WI38 (cell line): ENCODE data around the gene ZNF581.

ENCODE experiments used
- H3K4me3 ChIP-seq: 2 replicates; pipeline ENCODE4 v1.5.1; 2011; ENCODE audit warnings: low read depth, mild to moderate bottlenecking, control low read depth, low read length
- TF ChIP-seq, protein P1 (sequence below): IDR thresholded peaks from 2 replicates; pipeline ENCODE4 v1.5.1; 2012; ENCODE audit warnings: low read depth, mild to moderate bottlenecking, control low read depth, low read length

Gene ZNF581

DNA sequence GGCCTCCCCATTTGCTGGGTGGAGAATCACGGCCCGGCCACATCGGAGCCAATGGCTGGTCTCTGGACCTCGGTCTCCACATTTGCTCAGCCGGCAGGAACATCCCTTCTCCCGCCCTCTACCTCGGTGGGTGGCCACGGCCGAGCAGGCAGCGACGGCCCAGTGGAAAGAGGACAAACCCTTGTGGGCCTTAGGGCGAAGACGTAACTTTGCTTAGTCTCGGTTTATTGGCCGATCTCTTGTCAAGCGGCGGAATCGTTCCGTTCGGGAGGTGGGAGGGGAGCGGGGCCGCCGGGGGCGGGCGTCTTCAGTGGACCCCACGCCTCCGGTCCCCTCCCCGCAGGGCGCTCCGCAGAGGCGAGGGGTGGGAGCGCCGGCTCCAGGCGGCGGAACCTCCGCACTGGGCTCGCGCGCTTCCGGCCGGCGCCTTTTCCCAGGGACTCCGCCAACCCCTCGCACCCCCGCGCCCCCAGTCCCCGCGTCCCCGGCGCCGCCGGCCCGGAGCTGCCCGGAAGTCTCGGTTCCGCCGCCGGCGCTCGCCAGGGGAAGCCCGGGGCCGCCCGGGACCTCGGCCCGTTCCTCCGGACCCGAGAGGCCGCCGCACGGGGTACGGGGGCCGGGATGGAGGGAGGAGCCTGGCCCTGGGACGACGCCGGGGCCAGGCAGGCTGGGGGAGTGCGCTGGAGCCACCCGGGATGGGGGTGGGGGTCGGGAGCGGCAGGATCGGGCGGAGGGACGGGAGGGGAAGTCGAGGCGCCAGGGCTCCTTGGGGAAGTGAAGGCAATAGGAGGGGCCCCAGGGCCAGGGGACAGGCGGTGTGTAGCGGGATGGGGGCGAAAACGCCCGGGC is 2.6 kb upstream of the ZNF581 start, which contains the start of gene ZNF580:
TSS of gene ZNF580 (plus strand) at position 426 of the 849 bp plus-strand sequence. CDS start 1,507 bp downstream, outside the sequence.
- peak within 1 kb of the TSS; percentile 83 for H3K4me3 ChIP-seq
- TF ChIP-seq, protein P1, sequence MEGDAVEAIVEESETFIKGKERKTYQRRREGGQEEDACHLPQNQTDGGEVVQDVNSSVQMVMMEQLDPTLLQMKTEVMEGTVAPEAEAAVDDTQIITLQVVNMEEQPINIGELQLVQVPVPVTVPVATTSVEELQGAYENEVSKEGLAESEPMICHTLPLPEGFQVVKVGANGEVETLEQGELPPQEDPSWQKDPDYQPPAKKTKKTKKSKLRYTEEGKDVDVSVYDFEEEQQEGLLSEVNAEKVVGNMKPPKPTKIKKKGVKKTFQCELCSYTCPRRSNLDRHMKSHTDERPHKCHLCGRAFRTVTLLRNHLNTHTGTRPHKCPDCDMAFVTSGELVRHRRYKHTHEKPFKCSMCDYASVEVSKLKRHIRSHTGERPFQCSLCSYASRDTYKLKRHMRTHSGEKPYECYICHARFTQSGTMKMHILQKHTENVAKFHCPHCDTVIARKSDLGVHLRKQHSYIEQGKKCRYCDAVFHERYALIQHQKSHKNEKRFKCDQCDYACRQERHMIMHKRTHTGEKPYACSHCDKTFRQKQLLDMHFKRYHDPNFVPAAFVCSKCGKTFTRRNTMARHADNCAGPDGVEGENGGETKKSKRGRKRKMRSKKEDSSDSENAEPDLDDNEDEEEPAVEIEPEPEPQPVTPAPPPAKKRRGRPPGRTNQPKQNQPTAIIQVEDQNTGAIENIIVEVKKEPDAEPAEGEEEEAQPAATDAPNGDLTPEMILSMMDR, result no peak

DNA sequence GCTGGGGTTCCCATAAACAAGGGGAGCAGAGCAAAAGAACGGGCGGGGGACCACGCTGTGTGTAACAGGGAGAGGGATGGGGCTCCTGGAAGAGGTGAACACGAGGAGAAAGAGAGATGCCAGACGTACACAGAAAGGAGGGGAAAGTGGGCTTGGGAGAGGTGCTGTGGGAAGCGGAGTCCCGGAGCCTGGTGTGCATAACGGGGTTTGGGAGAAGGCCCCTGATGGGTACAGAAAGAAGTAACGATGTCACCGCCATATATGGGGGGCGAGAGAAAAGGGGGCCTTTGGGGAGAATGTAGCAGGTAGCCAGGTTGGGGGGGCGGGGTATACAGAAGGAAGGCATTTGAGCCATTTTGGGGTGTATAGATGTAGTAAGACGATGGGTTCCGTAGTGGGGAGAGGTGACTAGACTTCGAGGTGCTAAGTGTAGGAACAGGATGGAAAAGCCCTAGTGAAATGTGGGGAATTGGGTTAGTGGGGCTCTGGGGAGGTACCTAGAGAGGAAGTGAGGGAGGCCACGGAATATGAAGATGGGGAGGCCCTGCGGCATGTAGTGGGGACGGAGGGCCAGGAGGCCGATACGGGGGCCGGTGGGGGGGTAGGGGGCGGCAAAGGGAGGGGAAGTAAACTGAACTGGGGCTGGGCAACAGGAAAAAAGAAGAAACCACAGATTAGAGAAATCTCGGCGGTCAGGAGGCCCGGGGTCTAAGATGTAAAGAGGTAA is 1.9 kb upstream of the ZNF581 start:
- peak overlapping the region; percentile 83 for H3K4me3 ChIP-seq
- TF ChIP-seq, protein P1, result no peak

DNA sequence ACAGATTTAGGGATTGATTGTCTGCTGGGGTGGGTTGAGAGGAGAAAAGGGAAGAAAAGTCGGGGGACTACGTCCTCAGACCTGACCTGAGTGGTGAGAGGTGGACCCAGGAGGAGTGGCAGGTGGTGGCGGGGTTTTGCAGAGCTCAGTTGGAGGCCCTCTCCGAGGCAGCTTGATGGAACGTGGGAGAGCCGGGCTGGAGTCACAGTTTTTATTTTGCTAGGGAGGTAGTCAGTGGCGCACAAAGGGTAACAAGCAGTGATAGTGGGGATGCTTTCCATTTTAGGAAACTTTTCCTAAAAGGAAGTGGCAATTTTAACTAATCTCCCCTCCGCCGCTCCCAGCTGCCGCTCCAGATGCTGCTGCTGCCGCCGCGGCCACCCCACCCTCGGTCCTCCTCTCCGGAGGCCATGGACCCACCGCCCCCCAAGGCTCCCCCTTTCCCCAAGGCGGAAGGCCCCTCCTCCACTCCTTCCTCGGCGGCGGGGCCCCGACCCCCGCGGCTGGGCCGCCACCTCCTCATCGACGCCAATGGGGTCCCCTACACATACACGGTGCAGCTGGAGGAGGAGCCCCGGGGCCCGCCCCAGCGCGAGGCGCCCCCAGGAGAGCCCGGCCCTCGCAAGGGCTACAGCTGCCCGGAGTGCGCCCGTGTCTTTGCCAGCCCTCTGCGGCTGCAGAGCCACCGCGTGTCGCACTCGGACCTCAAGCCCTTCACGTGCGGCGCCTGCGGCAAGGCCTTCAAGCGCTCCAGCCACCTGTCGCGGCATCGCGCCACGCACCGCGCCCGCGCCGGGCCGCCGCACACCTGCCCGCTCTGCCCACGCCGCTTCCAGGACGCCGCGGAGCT is 1.1 kb upstream of the ZNF581 start:
- H3K4me3 ChIP-seq, result peak overlapping the region; percentile 83
- TF ChIP-seq, protein P1, result no peak

DNA sequence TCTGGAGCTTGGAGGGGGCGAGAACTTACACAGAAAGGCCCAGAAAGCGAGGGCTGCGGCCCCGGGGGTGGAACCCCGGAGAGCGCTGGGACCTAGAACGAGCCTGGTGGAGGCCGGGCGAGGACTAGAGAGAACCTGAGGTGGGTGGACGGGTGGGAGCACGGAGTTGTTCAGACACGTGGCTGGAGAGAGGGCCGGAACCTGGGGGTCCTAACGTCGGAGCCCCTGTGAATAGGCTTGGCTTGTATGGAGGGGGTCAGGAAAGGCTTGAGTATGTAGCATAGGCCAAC is 383 bp downstream of the ZNF581 start:
- TF ChIP-seq, protein P1, result no peak
- peak overlapping the region; percentile 83 for H3K4me3 ChIP-seq

DNA sequence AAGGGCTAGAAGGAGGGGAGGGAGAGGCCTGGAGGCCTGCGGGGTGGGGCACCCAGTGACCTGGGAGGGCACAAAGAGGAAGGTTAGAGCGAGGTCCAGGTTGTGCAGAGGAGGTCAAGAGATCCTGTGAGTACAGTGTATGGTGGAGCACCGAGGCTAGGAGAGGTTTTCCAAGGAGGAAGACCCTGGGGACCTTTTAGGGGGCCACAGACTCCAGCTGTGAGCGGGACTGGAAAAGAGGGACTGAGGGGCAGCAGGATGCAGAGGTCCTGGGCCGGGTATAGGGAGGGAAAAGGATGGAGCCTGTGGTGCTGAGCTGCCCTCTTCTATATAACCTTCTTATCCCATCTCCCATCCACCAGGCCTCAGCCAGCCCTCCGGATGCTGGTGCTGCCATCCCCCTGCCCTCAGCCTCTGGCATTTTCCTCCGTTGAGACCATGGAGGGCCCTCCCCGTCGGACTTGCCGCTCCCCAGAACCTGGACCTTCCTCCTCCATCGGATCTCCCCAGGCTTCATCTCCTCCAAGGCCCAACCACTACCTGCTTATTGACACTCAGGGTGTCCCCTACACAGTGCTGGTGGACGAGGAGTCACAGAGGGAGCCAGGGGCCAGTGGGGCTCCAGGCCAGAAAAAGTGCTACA is 863 bp downstream of the ZNF581 start:
- TF ChIP-seq, protein P1, result no peak
- H3K4me3 ChIP-seq, result peak overlapping the region; percentile 83

DNA sequence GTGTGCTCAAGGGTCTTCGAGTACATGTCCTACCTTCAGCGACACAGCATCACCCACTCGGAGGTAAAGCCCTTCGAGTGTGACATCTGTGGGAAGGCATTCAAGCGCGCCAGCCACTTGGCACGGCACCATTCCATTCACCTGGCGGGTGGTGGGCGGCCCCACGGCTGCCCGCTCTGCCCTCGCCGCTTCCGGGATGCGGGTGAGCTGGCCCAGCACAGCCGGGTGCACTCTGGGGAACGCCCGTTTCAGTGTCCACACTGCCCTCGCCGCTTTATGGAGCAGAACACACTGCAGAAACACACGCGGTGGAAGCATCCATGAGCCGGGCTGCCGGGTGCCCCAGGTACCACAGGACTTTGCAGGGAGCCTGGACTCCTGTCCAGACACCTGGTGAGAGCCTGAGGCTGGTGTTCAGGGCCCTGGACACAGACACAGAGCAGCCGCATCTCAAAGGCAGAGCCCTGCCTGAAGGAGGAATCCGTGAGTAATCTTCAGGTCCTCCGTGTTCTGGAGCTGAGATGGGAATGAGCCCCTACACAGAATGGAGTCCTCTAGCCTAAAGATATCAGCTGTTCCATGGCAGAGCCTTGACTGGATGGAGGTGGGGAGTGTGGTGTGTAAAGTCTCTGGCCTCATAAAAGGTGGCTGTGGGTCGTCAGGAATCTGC is 1.5 kb downstream of the ZNF581 start:
- TF ChIP-seq, protein P1, result no peak
- H3K4me3 ChIP-seq, result peak overlapping the region; percentile 83
